Measurements from ENCODE around the gene LKAAEAR1. TPM values are rescaled to one million over a fixed set of nuclear protein-coding genes. Genes with fewer than 3 reads are reported as not detected.
A peak's percentile ranks its signal among the peaks of the same experiment; 100 is the strongest.

LKAAEAR1 gene
- total and polyA plus RNA-seq, 2 of the 13 experiments (the other 11 are each of a cell fraction or from before 2014, with no cell fraction given), result not detected

- TF ChIP-seq BATF2 (CRISPR knock-in tag; IDR thresholded peaks at IDR 0.05), result peak; percentile 88; the same call in 1 of the 2 replicates
- peak; percentile 66 for TF ChIP-seq UBTF (CRISPR knock-in tag; IDR thresholded peaks at IDR 0.05)
- 0 out of 2 replicates have a peak, but pooled peaks have one; percentile 6 for TF ChIP-seq XBP1 (CRISPR knock-in tag; IDR thresholded peaks at IDR 0.05)
- TF ChIP-seq IKZF1 (IDR thresholded peaks at IDR 0.05), result no peak
- peak; percentile 91 for TF ChIP-seq CBFB (CRISPR knock-in tag; IDR thresholded peaks at IDR 0.05)
- peak; percentile 97; the same call in 1 of the 2 replicates for TF ChIP-seq ZNF567 (CRISPR knock-in tag; IDR thresholded peaks at IDR 0.05; ENCODE audit: borderline replicate concordance)
- peak; percentile 93; the same call in 1 of the 2 replicates for TF ChIP-seq ZNF230 (CRISPR knock-in tag; IDR thresholded peaks at IDR 0.05)
- no peak; the same call in 1 of the 2 replicates for TF ChIP-seq NFAT5 (CRISPR knock-in tag; IDR thresholded peaks at IDR 0.05)
- peak; percentile 57 for TF ChIP-seq HOXD1 (CRISPR knock-in tag; IDR thresholded peaks at IDR 0.05)
- TF ChIP-seq POGZ (CRISPR knock-in tag; IDR thresholded peaks at IDR 0.05), result no peak; the same call in none of the 2 replicates
- TF ChIP-seq TP53 (CRISPR knock-in tag; conservative IDR thresholded peaks at IDR 0.05), result peak; percentile 58; the same call in 1 of the 2 replicates
- peak; percentile 89; the same call in 1 of the 2 replicates for TF ChIP-seq NR1H2 (CRISPR knock-in tag; IDR thresholded peaks at IDR 0.05; ENCODE audit: borderline replicate concordance, low read depth)
- TF ChIP-seq HMG20B (CRISPR knock-in tag; conservative IDR thresholded peaks at IDR 0.05), result no peak; the same call in 1 of the 2 replicates
- peak; percentile 100 for TF ChIP-seq ZFP62 (CRISPR knock-in tag; IDR thresholded peaks at IDR 0.05)
- no peak for TF ChIP-seq ZNF260 (CRISPR knock-in tag; IDR thresholded peaks at IDR 0.05; ENCODE audit: borderline replicate concordance, low read depth)
- peak; percentile 78; the same call in 1 of the 2 replicates for TF ChIP-seq ZNF503 (CRISPR knock-in tag; IDR thresholded peaks at IDR 0.05)
- peak; percentile 58; the same call in 1 of the 2 replicates for TF ChIP-seq ZNF430 (CRISPR knock-in tag; IDR thresholded peaks at IDR 0.05)
- peak; percentile 80; the same call in 1 of the 2 replicates for TF ChIP-seq SMAD9 (CRISPR knock-in tag; IDR thresholded peaks at IDR 0.05)
- peak; percentile 83 for TF ChIP-seq KLF6 (CRISPR knock-in tag; IDR thresholded peaks at IDR 0.05)
- TF ChIP-seq TBL1XR1 (IDR thresholded peaks at IDR 0.05; ENCODE audit: borderline replicate concordance, low read length, partially characterized antibody), result peak; percentile 88
Measured at GRCh38 chr20:64062596-64063388, 21.4 kb downstream of the LKAAEAR1 start, which contains the start of gene TCEA2 (continued).

Data from HepG2 (cell line).